VCaP (cell line): ENCODE measurements around the gene ACSM5.

ENCODE experiments used
- H3K27ac ChIP-seq: fragments of 450-650 bp; 2 replicates; pipeline ENCODE4 v1.5.1; 2017
- CTCF ChIP-seq: fragments of 450-650 bp; conservative IDR thresholded peaks from 2 replicates; pipeline ENCODE4 v1.5.1; 2017; ENCODE audit warnings: mild to moderate bottlenecking, moderate library complexity

Gene ACSM5

GRCh38 chr16:20391045-20391444 is 18.3 kb upstream of the ACSM5 start:
- no peak overlapping the region for H3K27ac ChIP-seq
- no peak for TF ChIP-seq CTCF

GRCh38 chr16:20393801-20394577 is 15.3 kb upstream of the ACSM5 start:
- TF ChIP-seq CTCF = no peak
- H3K27ac ChIP-seq = peak overlapping the region; percentile 68

- no peak for TF ChIP-seq CTCF
- no peak overlapping the region for H3K27ac ChIP-seq
Observed at GRCh38 chr16:20395946-20396345, 13.4 kb upstream of the ACSM5 start.

- no peak for TF ChIP-seq CTCF
- H3K27ac ChIP-seq = no peak overlapping the region
Observed at GRCh38 chr16:20396846-20397467, 12.4 kb upstream of the ACSM5 start.

- no peak for TF ChIP-seq CTCF
Observed at GRCh38 chr16:20397468-20398074, 11.8 kb upstream of the ACSM5 start.

GRCh38 chr16:20398603-20399002 is 10.7 kb upstream of the ACSM5 start:
- no peak for TF ChIP-seq CTCF
- H3K27ac ChIP-seq = no peak overlapping the region

More at GRCh38 chr16:20397468-20398074, 11.8 kb upstream of the ACSM5 start:
- H3K27ac ChIP-seq = no peak overlapping the region

- no peak for TF ChIP-seq CTCF
- no peak overlapping the region for H3K27ac ChIP-seq
Observed at GRCh38 chr16:20399185-20399584, 10.1 kb upstream of the ACSM5 start.
